Aorta (tissue), 5 donors: ENCODE data around the gene PLD4. TPM values are rescaled to one million over a fixed set of nuclear protein-coding genes. Genes with fewer than 3 reads are reported as not detected.
"Not testable (repeated sequence)": the region's sequence is repeated elsewhere in the genome, so short reads cannot be mapped to it uniquely, and the experiment has no call there.

ENCODE experiments used
- ATAC-seq: fragments of 200-7000 bp; cut with Tn5 transposase; one replicate; pipeline ENCODE4 v1.9.1; 2022; ENCODE audit warnings: moderate library complexity; ENCODE audit not compliant: low FRiP score
- DNase-seq, 2 donors: peaks; one replicate each; pipeline ENCODE4 v3.0.0-alpha.2; 2020
- H3K27ac ChIP-seq, 2 donors: one replicate each; pipeline ENCODE4 v1.5.1; 2013; ENCODE audit warnings: low read length in 2 of 2, mild to moderate bottlenecking in 2 of 2, moderate library complexity in 2 of 2, control low read depth in 1 of 2, inconsistent platforms in 1 of 2, low read depth in 1 of 2
- H3K27me3 ChIP-seq, 2 donors: one replicate each; pipeline ENCODE4 v1.6.1; 2013; ENCODE audit warnings: control low read depth in 1 of 2, low read length in 1 of 2, mild to moderate bottlenecking in 1 of 2, moderate library complexity in 1 of 2; ENCODE audit not compliant: insufficient read depth in 2 of 2, control insufficient read depth in 1 of 2
- H3K36me3 ChIP-seq, 2 donors: one replicate each; pipeline ENCODE4 v1.6.1; 2013; ENCODE audit warnings: control low read depth in 1 of 2, low read length in 1 of 2, mild to moderate bottlenecking in 1 of 2; ENCODE audit not compliant: insufficient read depth in 2 of 2, control insufficient read depth in 1 of 2
- H3K4me1 ChIP-seq, 2 donors: one replicate each; pipeline ENCODE4 v1.6.1; 2013; ENCODE audit warnings: low read length in 2 of 2, control low read depth in 1 of 2, mild to moderate bottlenecking in 1 of 2, moderate library complexity in 1 of 2; ENCODE audit not compliant: insufficient read depth in 2 of 2, control insufficient read depth in 1 of 2
- H3K4me3 ChIP-seq, 2 donors: one replicate each; pipeline ENCODE4 v1.5.1; 2013; ENCODE audit warnings: low read length in 2 of 2, control low read depth in 1 of 2, mild to moderate bottlenecking in 1 of 2
- H3K9me3 ChIP-seq: one replicate; pipeline ENCODE4 v1.6.1; 2013; ENCODE audit warnings: mild to moderate bottlenecking, low read length; ENCODE audit not compliant: control insufficient read depth
- WGBS, 2 donors: extraction: QIAGEN DNeasy Blood & Tissue Kit; methylation state at CpG; one replicate each; pipeline ENCODE4 v1.1.7; 2013; 5-methylcytosine and 5-hydroxymethylcytosine counted together
- intact Hi-C, 2 donors: fragments of 100-400 bp; cut with DNase I; formaldehyde crosslinking; loops; one replicate each; pipeline versions ENCODE4 v1.14.2 to v1.15.0; 2022
- polyA plus RNA-seq, 2 donors: library from polyadenylated mRNA; stranded (reverse); fragments of 200-250 nt; gene quantifications; one replicate each; pipeline ENCODE4 v1.2.3, GENCODE V29; 2013
- total RNA-seq, 2 donors: library from RNA; stranded (reverse); fragmentation: NEBNext Ultra II Directional; extraction: Animal tissue kit (Norgen Biotek cat#: 25700); gene quantifications; one replicate each; pipeline ENCODE4 v1.2.1, GENCODE V29; 2021
- donor health status: healthy with polysubstance abuse.
- donor health status: Bipolar disorder and iron deficiency.
- donor health status: DM: no; HTN: no; CAD: no.
- donor health status: DM: no; HTN: no; CAD: no.
- donor health status: DM: yes; HTN: yes; CAD: no.

Gene PLD4
- total and polyA plus RNA-seq, 4 donors: 0.38 to 1.7 (median 0.62) TPM; not detected in 1

DNA sequence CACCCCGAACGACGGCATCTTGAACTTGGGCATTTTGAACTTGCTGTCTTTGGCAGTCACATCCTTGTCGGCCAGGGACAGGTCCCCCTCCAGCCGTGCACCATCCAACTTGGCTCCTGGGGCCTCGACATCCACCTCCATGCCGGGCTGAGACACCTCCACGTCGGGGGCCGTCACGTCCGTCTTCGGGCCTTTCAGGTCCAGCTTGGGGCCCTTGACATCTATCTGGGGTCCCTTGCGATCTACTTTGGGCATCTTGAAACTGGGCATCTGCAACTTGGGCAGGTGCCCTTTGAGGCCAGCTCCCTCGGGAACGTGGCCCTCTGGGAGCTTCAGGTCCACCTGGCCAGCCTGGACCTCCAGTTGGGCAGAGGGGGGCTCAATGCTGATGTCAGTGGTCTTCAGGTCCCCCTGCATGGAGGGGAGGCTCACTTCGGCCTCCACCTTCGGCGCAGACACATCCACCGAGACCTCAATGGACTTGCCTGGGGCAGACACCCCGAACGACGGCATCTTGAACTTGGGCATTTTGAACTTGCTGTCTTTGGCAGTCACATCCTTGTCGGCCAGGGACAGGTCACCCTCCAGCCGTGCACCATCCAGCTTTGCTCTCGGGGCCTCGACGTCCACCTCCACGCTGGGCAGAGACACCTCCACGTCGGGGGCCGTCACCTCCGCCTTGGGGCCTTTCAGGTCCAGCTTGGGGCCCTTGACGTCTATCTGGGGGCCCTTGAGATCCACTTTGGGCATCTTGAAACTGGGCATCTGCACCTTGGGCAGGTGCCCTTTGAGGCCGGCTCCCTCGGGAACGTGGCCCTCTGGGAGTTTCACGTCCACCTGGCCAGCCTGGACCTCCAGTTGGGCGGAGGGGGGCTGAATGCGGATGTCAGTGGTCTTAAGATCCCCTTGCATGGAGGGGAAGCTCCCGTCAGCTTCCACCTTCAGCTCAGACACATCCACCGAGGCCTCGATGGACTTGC, 21.6 kb downstream of the PLD4 start:
- H3K27ac ChIP-seq, H3K4me1 ChIP-seq, ATAC-seq, H3K27me3 ChIP-seq, H3K4me3 ChIP-seq, H3K36me3 ChIP-seq, intact Hi-C loops, H3K9me3 ChIP-seq: not testable (repeated sequence)
- 93 to 94% methylated on average over 34 to 42 of the region's 43 CpGs for WGBS, 2 donors
- DNase-seq: peak in 1 of 2 donors; percentile 36

DNA sequence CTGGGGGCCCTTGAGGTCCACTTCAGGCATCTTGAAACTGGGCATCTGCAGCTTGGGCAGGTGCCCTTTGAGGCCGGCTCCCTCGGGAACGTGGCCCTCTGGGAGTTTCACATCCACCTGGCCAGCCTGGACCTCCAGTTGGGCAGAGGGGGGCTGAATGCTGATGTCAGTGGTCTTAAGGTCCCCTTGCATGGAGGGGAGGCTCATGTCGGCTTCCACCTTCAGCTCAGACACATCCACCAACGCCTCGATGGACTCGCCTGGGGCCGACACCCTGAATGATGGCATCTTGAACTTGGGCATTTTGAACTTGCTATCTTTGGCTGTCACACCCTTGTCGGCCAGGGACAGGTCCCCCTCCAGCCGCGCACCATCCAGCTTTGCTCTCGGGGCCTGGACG, 22.5 kb downstream of the PLD4 start:
- ATAC-seq, H3K27ac ChIP-seq, H3K4me1 ChIP-seq, H3K9me3 ChIP-seq, intact Hi-C loops, H3K36me3 ChIP-seq, H3K27me3 ChIP-seq, H3K4me3 ChIP-seq, DNase-seq: not testable (repeated sequence)
- 95 to 97% methylated on average over 13 of the region's 13 CpGs for WGBS, 2 donors

DNA sequence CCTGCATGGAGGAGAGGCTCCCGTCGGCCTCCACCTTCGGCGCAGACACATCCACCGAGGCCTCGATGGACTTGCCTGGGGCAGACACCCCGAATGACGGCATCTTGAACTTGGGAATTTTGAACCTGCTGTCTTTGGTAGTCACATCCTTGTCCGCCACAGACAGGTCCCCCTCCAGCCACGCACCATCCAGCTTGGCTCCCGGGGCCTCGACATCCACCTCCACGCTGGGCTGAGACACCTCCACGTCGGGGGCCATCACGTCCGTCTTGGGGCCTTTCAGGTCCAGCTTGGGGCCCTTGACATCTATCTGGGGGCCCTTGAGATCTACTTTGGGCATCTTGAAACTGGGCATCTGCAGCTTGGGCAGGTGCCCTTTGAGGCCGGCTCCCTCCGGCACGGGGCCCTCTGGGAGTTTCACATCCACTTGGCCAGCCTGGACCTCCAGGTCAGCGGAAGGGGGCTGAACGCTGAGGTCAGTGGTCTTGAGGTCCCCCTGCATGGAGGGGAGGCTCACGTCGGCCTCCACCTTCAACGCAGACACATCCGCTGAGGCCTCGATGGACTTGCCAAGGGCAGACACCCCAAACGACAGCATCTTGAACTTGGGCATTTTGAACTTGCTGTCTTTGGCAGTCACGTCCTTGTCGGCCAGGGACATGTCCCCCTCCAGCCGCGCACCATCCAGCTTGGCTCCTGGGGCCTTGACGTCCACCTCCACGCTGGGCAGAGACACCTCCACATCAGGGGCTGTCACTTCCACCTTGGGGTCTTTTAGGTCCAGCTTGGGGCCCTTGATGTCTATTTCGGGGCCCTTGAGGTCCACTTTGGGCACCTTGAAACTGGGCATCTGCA, 23.4 kb downstream of the PLD4 start:
- H3K27ac ChIP-seq, H3K4me3 ChIP-seq, H3K4me1 ChIP-seq, H3K27me3 ChIP-seq, H3K9me3 ChIP-seq, ATAC-seq, H3K36me3 ChIP-seq, DNase-seq, intact Hi-C loops: not testable (repeated sequence)
- WGBS, 2 donors: 95 to 96% methylated on average over 35 of the region's 35 CpGs

DNA sequence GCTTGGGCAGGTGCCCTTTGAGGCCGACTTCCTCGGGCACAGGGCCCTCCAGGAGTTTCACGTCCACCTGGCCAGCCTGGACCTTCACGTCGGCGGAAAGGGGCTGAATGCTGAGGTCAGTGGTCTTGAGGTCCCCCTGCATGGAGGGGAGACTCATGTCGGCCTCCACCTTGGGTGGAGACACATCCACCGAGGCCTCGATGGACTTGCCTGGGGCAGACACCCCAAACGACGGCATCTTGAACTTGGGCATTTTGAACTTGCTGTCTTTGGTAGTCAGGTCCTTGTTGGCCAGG, 24.0 kb downstream of the PLD4 start:
- intact Hi-C loops: no loop called here
- H3K4me3 ChIP-seq: no peak overlapping the region
- WGBS, 2 donors: 93 to 96% methylated on average over 7 to 9 of the region's 11 CpGs
- no peaks in the 10 kb centered on the region for H3K27me3 ChIP-seq
- DNase-seq (no peak), ATAC-seq (no peak)
- no peaks in the 10 kb centered on the region for H3K4me1 ChIP-seq
- no peak overlapping the region for H3K27ac ChIP-seq
- H3K36me3 ChIP-seq: no peaks in the 10 kb centered on the region
- no peaks in the 10 kb centered on the region for H3K9me3 ChIP-seq

DNA sequence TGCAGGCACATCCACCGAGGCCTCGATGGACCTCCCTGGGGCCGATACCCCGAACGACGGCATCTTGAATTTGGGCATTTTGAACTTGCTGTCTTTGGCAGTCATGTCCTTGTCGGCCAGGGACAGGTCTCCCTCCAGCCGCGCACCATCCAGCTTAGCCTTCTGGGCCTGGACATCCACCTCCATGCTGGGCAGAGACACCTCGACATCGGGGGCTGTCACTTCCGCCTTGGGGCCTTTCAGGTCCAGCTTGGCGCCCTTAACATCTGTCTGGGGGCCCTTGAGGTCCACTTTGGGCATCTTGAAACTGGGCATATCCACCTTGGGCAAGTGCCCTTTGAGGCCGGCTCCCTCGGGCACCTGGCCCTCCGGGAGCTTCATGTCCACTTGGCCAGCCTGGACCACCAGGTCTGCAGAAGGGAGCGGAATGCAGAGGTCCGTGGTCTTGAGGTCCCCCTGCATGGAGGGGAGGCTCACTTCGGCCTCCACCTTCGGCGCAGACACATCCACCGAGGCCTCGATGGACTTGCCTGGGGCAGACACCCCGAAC, 24.8 kb downstream of the PLD4 start:
- H3K9me3 ChIP-seq, H3K27ac ChIP-seq, H3K36me3 ChIP-seq, H3K4me1 ChIP-seq, DNase-seq, H3K27me3 ChIP-seq, intact Hi-C loops, H3K4me3 ChIP-seq, ATAC-seq: not testable (repeated sequence)
- WGBS, 2 donors: 94 to 95% methylated on average over 21 to 24 of the region's 24 CpGs

DNA sequence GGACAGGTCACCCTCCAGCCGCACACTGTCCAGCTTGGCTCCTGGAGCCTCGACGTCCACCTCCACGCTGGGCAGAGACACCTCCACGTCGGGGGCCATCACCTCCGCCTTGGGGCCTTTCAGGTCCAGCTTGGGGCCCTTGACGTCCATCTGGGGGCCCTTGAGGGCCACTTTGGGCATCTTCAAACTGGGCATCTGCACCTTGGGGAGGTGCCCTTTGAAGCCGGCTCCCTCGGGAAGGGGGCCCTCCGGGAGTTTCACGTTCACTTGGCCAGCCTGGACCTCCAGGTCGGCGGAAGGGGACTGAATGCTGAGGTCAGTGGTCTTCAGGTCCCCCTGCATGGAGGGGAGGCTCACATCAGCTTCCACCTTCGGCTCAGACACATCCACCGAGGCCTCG, 25.3 kb downstream of the PLD4 start:
- 89 to 93% methylated on average over 17 of the region's 17 CpGs for WGBS, 2 donors
- Histone ChIP-seq H3K27me3 (no peaks in the 10 kb centered on the region), H3K36me3 (no peaks in the 10 kb centered on the region), H3K4me1 (no peaks in the 10 kb centered on the region), H3K27ac (no peak overlapping the region), H3K9me3 (no peaks in the 10 kb centered on the region), H3K4me3 (no peak overlapping the region)
- intact Hi-C loops: no loop called here
- peak in 1 of 2 donors; percentile 29 for DNase-seq
- ATAC-seq: no peak

DNA sequence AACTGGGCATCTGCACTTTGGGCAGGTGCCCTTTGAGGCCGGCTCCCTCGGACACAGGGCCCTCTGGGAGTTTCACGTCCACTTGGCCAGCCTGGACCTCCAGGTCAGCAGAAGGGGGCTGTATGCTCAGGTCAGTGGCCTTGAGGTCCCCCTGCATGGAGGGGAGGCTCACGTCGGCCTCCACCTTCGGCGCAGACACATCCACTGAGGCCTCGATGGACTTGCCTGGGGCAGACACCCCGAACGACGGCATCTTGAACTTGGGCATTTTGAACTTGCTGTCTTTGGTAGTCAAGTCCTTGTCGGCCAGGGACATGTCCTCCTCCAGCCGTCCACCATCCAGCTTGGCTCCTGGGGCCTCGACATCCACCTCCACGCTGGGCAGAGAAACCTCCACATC, 26.0 kb downstream of the PLD4 start:
- ATAC-seq, H3K36me3 ChIP-seq, H3K27me3 ChIP-seq, H3K4me1 ChIP-seq, H3K27ac ChIP-seq, intact Hi-C loops, H3K4me3 ChIP-seq, H3K9me3 ChIP-seq: not testable (repeated sequence)
- 88 to 91% methylated on average over 11 of the region's 15 CpGs for WGBS, 2 donors
- peak in 1 of 2 donors; percentile 31 for DNase-seq

DNA sequence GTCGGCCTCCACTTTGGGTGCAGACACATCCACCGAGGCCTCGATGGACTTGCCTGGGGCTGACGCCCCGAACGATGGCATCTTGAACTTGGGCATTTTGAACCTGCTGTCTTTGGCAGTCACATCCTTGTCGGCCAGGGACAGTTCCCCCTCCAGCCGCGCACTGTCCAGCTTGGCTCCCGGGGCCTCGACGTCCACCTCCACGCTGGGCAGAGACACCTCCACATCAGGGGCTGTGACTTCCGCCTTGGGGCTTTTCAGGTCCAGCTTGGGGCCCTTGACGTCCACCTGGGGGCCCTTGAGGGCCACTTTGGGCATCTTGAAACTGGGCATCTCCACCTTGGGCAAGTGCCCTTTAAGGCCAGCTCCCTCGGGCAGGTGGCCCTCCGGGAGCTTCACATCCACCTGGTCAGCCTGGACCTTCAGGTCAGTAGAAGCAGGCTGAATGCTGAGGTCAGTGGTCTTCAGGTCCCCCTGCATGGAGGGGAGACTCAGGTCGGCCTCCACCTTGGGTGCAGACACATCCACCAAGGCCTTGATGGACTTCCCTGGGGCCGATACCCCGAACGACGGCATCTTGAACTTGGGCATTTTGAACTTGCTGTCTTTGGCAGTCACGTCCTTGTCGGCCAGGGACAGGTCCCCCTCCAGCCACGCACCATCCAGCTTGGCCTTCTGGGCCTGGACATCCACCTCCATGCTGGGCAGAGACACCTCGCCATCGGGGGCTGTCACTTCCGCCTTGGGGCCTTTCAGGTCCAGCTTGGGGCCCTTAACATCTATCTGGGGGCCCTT, 27.4 kb downstream of the PLD4 start:
- peak in 1 of 2 donors; percentile 30 for DNase-seq

More for the DNA sequence above, 27.4 kb downstream of the PLD4 start:
- WGBS, 2 donors: 86 to 89% methylated on average over 28 of the region's 28 CpGs
- H3K9me3 ChIP-seq, H3K4me3 ChIP-seq, ATAC-seq, H3K27me3 ChIP-seq, H3K27ac ChIP-seq, H3K36me3 ChIP-seq, H3K4me1 ChIP-seq, intact Hi-C loops: not testable (repeated sequence)
